DOHH2 (cell line): Measurements from ENCODE around the gene TRPM4.

Source experiments
- H3F3A ChIP-seq: fragments of 200-600 bp; sonication (generic), shearing (Covaris generic); 2 replicates; pipeline ENCODE4 v1.6.0; 2016; ENCODE audit warnings: antibody characterized with exemption, mild to moderate bottlenecking; ENCODE audit not compliant: control insufficient read depth, insufficient read depth
- H3K27ac ChIP-seq: fragments of 200-600 bp; sonication (generic); 2 replicates; pipeline ENCODE4 v1.5.1; 2014; ENCODE audit warnings: low read depth, mild to moderate bottlenecking, low read length, moderate library complexity
- H3K27me3 ChIP-seq: fragments of 200-600 bp; sonication (generic); 2 replicates; pipeline ENCODE4 v1.6.1; 2014; ENCODE audit warnings: mild to moderate bottlenecking, low read length, mixed read lengths; ENCODE audit not compliant: control insufficient read depth
- H3K36me3 ChIP-seq: fragments of 200-600 bp; sonication (generic); 2 replicates; pipeline ENCODE4 v1.6.1; 2014; ENCODE audit warnings: mild to moderate bottlenecking, low read length, moderate library complexity, mixed read lengths; ENCODE audit not compliant: control insufficient read depth
- H3K4me1 ChIP-seq: fragments of 200-600 bp; sonication (generic); 2 replicates; pipeline ENCODE4 v1.6.1; 2014; ENCODE audit warnings: mild to moderate bottlenecking, low read length, mixed read lengths; ENCODE audit not compliant: control insufficient read depth
- H3K4me2 ChIP-seq: fragments of 200-600 bp; sonication (generic); 2 replicates; pipeline ENCODE4 v1.6.0; 2014; ENCODE audit warnings: mild to moderate bottlenecking, low read length, moderate library complexity
- H3K4me3 ChIP-seq: fragments of 200-600 bp; sonication (generic); 2 replicates; pipeline ENCODE4 v1.5.1; 2014; ENCODE audit warnings: mild to moderate bottlenecking, low read length, mixed read lengths
- H3K79me2 ChIP-seq: fragments of 200-600 bp; sonication (generic); 2 replicates; pipeline ENCODE4 v1.6.1; 2014; ENCODE audit warnings: mild to moderate bottlenecking, low read length, mixed read lengths; ENCODE audit not compliant: control insufficient read depth
- H3K9me2 ChIP-seq: fragments of 200-600 bp; sonication (generic); replicated peaks from 2 replicates; pipeline ENCODE4 v1.6.1; 2014; ENCODE audit warnings: mild to moderate bottlenecking, low read length, mixed read lengths; ENCODE audit not compliant: control insufficient read depth
- H3K9me3 ChIP-seq: fragments of 200-600 bp; sonication (generic); 2 replicates; pipeline ENCODE4 v1.6.1; 2014; ENCODE audit warnings: antibody characterized with exemption, low read length, mixed read lengths; ENCODE audit not compliant: control insufficient read depth, insufficient read depth
- H4K20me1 ChIP-seq: fragments of 200-600 bp; sonication (generic); 2 replicates; pipeline ENCODE4 v1.6.0; 2014; ENCODE audit warnings: low read depth, mild to moderate bottlenecking, antibody characterized with exemption, low read length, moderate library complexity; ENCODE audit not compliant: control insufficient read depth, insufficient read depth
- CTCF ChIP-seq: fragments of 200-600 bp; sonication (generic); IDR thresholded peaks from one replicate; pipeline ENCODE4 v1.5.1; 2014; ENCODE audit warnings: antibody characterized with exemption, mild to moderate bottlenecking, low read depth, low read length; ENCODE audit not compliant: poor library complexity, severe bottlenecking
- EZH2phosphoT487 ChIP-seq: fragments of 200-600 bp; sonication (generic); IDR thresholded peaks from 2 replicates; pipeline ENCODE4 v1.6.1; 2017; ENCODE audit warnings: borderline replicate concordance, mild to moderate bottlenecking, antibody characterized with exemption, low read length, moderate library complexity, mixed read lengths

The TRPM4 gene

DNA sequence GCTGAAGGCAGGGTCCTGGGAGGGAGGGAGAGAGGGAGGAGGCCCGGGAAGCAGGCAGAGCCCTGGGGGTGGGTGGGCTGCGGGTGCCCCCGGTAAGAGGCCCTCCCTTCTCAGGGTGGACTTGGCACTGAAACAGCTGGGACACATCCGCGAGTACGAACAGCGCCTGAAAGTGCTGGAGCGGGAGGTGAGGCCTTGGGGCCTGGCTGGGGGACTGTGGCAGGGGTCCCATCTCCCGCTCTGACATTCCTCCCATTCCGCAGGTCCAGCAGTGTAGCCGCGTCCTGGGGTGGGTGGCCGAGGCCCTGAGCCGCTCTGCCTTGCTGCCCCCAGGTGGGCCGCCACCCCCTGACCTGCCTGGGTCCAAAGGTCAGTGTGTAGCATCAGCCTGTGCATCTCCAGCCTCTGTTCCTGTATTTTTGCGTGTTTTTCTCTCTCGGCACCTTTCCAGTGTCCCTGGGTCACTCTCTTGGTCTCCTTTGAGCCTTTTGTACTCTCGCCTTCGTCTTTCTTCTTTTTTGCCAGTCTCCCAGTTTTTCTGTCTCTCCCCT lies 53.4 kb downstream of the TRPM4 start:
- H3F3A ChIP-seq, result peaks cover 10% of the 10 kb centered on the region

GRCh38 chr19:49212016-49212701 lies 54.6 kb downstream of the TRPM4 start:
- peak overlapping the region; percentile 40 for H3K4me2 ChIP-seq
- peaks cover 46% of the 10 kb centered on the region for H3K4me1 ChIP-seq
- no peaks in the 10 kb centered on the region for H3K36me3 ChIP-seq
- H3K27me3 ChIP-seq, result 0 out of 2 replicates have a peak, but pooled peaks cover 3% of the 10 kb centered on the region
- H3K9me2 ChIP-seq, result no peaks in the 10 kb centered on the region
- H3K4me3 ChIP-seq, result peak overlapping the region; percentile 31
- H4K20me1 ChIP-seq, result no peaks in the 10 kb centered on the region
- H3K79me2 ChIP-seq, result no peaks in the 10 kb centered on the region
- H3K9me3 ChIP-seq, result no peaks in the 10 kb centered on the region
- H3K27ac ChIP-seq, result peak overlapping the region; percentile 44
- H3F3A ChIP-seq, result peaks cover 10% of the 10 kb centered on the region
- no peak for TF ChIP-seq EZH2phosphoT487
- TF ChIP-seq CTCF, result no peak

More for the DNA sequence above, 53.4 kb downstream of the TRPM4 start:
- Histone ChIP-seq H3K4me3 (no peak overlapping the region), H3K4me2 (0 out of 2 replicates have a peak overlapping the region, but pooled peaks have one; percentile 40), H3K27me3 (0 out of 2 replicates have a peak, but pooled peaks cover 3% of the 10 kb centered on the region), H3K79me2 (no peaks in the 10 kb centered on the region), H3K36me3 (no peaks in the 10 kb centered on the region), H3K27ac (no peak overlapping the region), H4K20me1 (no peaks in the 10 kb centered on the region), H3K9me2 (no peaks in the 10 kb centered on the region), H3K9me3 (no peaks in the 10 kb centered on the region), H3K4me1 (peaks cover 55% of the 10 kb centered on the region)
- no peak for TF ChIP-seq EZH2phosphoT487
- TF ChIP-seq CTCF, result no peak

- Histone ChIP-seq H3F3A (peaks cover 10% of the 10 kb centered on the region), H3K4me3 (no peak overlapping the region), H4K20me1 (no peaks in the 10 kb centered on the region), H3K27ac (no peak overlapping the region), H3K79me2 (no peaks in the 10 kb centered on the region), H3K4me2 (no peak overlapping the region), H3K9me2 (no peaks in the 10 kb centered on the region), H3K4me1 (peaks cover 33% of the 10 kb centered on the region), H3K27me3 (0 out of 2 replicates have a peak, but pooled peaks cover 3% of the 10 kb centered on the region), H3K9me3 (no peaks in the 10 kb centered on the region), H3K36me3 (no peaks in the 10 kb centered on the region)
- TF ChIP-seq CTCF (peak; percentile 48), EZH2phosphoT487 (no peak)
Measured at GRCh38 chr19:49213791-49214190, 56.2 kb downstream of the TRPM4 start.
